GM18951 (cell line): ENCODE results near the gene HSD17B10.
A peak's percentile ranks its signal among the peaks of the same experiment; 100 is the strongest.
"Not testable (repeated sequence)": the region's sequence is repeated elsewhere in the genome, so short reads cannot be mapped to it uniquely, and the experiment has no call there.

ENCODE experiments used
- POLR2A ChIP-seq: IDR thresholded peaks from 4 replicates; pipeline ENCODE4 v1.6.1; 2011; ENCODE audit warnings: mild to moderate bottlenecking; ENCODE audit not compliant: insufficient read length, insufficient read depth; ENCODE audit errors: extremely low read depth
- in situ Hi-C: fragments of 300-500 bp; cut with MboI; formaldehyde crosslinking; loops from one replicate; pipeline ENCODE4 v1.12.0; 2022; ENCODE audit warnings: low sequenced_read_pairs, mixed read lengths, inconsistent platforms; ENCODE audit not compliant: unreplicated experiment

HSD17B10 gene

DNA sequence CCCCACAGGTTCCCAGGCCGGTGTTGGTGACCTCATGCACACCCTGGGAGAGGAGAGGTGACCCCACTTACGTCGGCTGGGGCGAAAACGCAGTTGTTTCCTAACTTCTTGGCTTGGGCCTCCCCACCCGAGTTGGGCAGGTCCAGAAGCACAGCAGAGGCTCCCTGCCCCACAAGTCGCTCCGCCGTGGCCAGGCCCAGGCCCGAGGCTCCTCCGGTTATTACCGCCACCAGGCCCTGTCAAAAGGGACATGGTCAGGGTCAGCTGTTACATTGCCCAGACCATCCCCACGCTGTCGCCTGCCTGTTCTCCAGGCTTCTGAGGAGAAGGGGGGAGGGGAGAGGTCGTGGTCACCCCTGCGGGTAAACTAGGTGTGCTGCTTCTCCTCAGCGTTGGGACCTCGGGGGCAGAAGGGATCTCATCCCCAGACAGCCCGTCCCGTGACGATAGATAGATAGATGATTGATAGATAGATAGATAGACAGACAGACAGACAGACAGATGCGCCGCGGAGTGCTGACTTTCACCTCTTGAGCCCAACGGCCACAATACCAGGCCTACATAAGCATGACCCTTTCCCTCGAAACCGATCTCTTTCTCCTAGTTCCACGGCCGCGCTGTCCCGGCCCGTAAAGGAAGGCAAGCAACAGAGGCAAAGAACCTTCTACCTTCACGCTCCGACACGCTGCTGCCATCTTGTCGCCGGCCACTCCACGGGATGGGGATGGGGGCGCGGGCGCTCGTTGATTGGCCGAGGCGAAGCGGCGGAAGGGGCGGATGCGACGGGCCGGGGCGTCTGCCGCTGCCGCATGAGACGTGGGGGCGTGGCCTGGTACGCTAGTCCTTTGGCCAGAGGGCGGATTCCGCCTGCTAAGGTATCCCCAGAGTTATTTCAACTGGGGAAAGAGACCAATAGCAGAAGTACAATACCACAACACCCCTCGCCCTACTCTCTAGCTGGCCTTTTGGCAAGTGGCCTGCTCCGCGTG is at the start of gene HSD17B10:
HSD17B10 (minus strand) TSS at position 720 of the 989 bp plus-strand sequence; CDS start at position 695, 25 bp downstream.
- TF ChIP-seq POLR2A, result peak; percentile 72

DNA sequence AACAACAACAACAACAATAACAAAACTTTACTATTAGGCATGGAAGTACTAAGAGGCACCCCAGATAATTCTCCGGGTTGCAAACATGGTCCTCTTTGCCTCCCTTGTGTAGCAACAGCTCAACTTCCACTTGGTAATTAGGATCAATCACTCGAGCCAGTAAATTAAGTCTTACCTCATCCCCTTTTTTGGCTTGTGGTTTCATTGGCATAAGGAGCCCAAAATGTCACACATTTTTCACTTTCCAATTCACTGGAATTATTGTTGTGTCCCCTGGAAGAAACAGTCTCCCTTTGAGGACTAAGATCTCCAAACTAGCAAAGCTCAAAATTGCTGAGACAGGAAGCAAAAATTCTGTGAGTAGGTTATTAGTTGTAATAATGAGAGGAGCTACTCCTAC is 49.2 kb upstream of the HSD17B10 start:
- in situ Hi-C loops, result no loop called here
- no peak for TF ChIP-seq POLR2A

More for the DNA sequence above, at the start of gene HSD17B10:
- in situ Hi-C loops, result no loop called here

DNA sequence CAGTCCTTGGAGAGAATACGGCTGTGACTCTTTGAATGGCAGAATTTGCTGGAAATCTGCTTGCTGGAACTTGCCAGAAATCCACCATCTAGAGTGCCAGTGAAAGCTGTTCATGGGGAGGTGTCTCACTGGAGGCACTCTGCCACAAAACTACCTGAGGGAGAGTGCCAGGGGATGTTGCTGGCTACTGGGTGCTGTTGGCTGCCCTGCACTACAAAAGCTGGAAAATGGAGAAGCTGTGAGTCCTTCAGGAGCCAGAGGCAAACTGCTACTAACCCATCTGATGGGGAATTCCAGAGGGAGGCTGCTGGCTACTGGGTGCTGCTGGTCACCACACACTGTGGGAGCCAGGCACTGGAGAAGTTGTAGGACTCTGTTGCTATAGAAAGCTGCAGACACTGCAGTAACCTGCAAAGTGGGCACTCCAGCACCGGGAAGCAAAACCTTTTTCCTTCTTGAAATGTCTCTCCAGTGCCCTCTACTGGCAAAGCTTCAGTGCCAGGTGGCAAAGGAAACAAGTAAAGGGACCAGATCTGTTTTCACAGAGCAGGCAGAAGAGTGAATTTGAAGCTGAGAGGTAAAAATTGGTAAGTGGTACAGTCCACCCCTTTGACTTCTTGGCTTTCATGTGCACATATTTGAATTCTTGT is 47.8 kb upstream of the HSD17B10 start:
- TF ChIP-seq POLR2A, result no peak
- in situ Hi-C loops, result no loop called here

DNA sequence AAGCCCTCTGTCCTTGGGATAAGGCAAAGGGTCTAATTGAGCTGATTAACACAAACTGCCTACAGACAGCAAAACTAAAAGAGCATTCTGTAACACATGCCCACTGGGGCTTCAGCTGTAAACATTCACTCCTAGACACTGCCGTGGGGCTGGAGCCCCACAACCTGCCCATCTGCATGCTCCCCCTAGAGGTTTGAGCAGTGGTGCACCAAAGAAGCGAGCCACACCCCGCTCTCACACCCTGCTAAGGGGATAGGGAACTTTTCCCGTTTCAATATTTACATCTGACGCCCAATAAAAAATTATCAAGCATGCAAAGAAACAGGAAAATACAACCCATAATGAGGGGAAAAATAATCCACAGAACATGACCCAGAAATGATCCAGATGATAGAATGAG is 46.9 kb upstream of the HSD17B10 start:
- no peak for TF ChIP-seq POLR2A
- in situ Hi-C loops, result no loop called here

- in situ Hi-C loops, result no loop called here
- no peak for TF ChIP-seq POLR2A
These were observed 45.1 kb upstream of the HSD17B10 start for GRCh38 chrX:53479301-53479700.

DNA sequence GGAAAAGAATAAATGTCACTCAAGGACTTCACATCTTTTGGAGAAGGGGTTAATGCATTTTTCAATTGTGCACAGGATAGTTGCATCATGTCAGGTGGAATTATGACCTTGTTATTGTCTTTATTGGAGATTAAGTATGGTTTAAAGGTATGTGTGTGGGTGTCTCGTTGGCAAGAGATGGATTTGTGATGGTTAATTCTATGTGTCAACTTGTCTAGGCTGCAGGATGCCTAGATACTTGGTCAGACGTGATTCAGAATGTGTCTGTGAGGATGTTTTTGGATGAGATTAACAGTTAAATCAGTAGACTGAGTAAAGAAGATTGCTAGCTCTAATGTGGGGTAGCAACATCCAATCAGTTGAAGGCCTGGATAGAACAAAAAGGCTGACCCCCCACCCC is 42.2 kb upstream of the HSD17B10 start:
- no peak for TF ChIP-seq POLR2A
- in situ Hi-C loops, result no loop called here

GRCh38 chrX:53474707-53475106 is 40.5 kb upstream of the HSD17B10 start:
- in situ Hi-C loops, result no loop called here
- no peak for TF ChIP-seq POLR2A

- no peak for TF ChIP-seq POLR2A
- in situ Hi-C loops, result no loop called here
These were observed 37.2 kb upstream of the HSD17B10 start for GRCh38 chrX:53471346-53471745.

- in situ Hi-C loops, result not testable (repeated sequence)
These were observed 34.5 kb upstream of the HSD17B10 start for GRCh38 chrX:53468659-53469058.

- in situ Hi-C loops, result no loop called here
- TF ChIP-seq POLR2A, result no peak
These were observed 23.9 kb upstream of the HSD17B10 start for GRCh38 chrX:53458082-53458481.

DNA sequence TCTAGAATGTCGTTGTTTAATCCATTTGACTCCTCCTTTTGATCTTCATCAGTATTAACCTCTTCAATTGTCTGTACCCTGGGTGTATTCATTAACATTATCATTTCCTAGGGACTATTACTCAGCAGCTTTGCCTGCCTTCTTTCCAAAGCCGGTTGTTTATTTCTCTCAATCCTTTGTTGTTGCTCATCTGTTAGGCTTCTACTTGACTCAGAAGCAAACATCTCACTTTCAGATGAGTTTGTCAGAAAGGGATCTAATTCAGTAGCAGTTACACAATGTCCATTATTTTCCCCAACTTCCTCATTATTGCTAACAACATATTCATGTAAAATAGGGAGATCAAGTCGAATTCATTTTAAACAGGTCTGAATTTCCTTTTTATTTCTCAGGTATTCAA is 22.1 kb upstream of the HSD17B10 start:
- TF ChIP-seq POLR2A, result no peak
- in situ Hi-C loops, result no loop called here

- TF ChIP-seq POLR2A, result no peak
- in situ Hi-C loops, result no loop called here
These were observed 18.6 kb upstream of the HSD17B10 start for GRCh38 chrX:53452812-53453211.

GRCh38 chrX:53449632-53450031 is 15.5 kb upstream of the HSD17B10 start:
- in situ Hi-C loops, result no loop called here
- no peak for TF ChIP-seq POLR2A

GRCh38 chrX:53447441-53447840 is 13.3 kb upstream of the HSD17B10 start:
- no peak for TF ChIP-seq POLR2A
- in situ Hi-C loops, result no loop called here
